SK-N-SH treated with all-trans-retinoic acid at 6 μM for 48 hours (cell line): ENCODE measurements around the gene CEBPB.

Source experiments
- ARNTL ChIP-seq: fragments of 450-650 bp; formaldehyde crosslinking; IDR thresholded peaks from 2 replicates; pipeline ENCODE4 v1.5.0; 2020; ENCODE audit warnings: low read depth, mild to moderate bottlenecking, moderate library complexity, borderline replicate concordance
- CREB5 ChIP-seq: fragments of 250-450 bp; sonication (Bioruptor Pico); IDR thresholded peaks from 2 replicates; pipeline ENCODE4 v1.5.1; 2020; ENCODE audit warnings: low read depth, mild to moderate bottlenecking, moderate library complexity
- POU6F1 ChIP-seq: fragments of 250-450 bp; sonication (Bioruptor Pico); IDR thresholded peaks from 2 replicates; pipeline ENCODE4 v1.8.0; 2021; ENCODE audit warnings: low read depth, mild to moderate bottlenecking, moderate library complexity, borderline replicate concordance
- TSHZ2 ChIP-seq: fragments of 250-450 bp; sonication (Bioruptor Pico); IDR thresholded peaks from 2 replicates; pipeline ENCODE4 v1.5.0; 2020; ENCODE audit warnings: mild to moderate bottlenecking, moderate library complexity

GRCh38 chr20:50197463-50198179 is 7.0 kb downstream of the CEBPB start:
- TF ChIP-seq CREB5 (no peak), POU6F1 (CRISPR knock-in tag) (no peak), TSHZ2 (CRISPR knock-in tag) (no peak), ARNTL (CRISPR knock-in tag) (no peak)
